ENCODE results near the gene FRMD1.

Gene FRMD1

DNA sequence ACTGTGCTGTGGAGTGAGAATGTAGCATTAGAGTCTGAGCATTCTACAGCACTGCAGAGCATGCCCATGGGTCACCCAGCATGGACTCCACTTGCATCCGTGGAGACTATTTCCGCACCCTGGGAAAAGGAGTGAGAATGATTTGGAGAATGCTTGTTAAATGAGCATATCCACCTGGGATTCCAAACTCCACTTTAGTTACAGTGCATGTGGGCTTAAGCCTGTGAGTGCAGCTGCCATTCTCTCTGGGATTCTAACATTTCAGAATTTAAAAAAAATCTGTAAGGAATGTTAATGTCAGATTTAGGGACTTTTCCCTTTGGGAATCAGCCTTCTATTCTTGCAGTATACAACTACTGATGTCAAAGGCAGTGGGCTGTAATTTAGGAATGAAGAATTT is 48.1 kb downstream of the FRMD1 start:
- H3K4me3 ChIP-seq (ENCODE audit: control insufficient read depth, low read depth, low read length): no peak overlapping the region
- no peak for DNase-seq (ENCODE audit: low read depth)
- TF ChIP-seq, protein P1, sequence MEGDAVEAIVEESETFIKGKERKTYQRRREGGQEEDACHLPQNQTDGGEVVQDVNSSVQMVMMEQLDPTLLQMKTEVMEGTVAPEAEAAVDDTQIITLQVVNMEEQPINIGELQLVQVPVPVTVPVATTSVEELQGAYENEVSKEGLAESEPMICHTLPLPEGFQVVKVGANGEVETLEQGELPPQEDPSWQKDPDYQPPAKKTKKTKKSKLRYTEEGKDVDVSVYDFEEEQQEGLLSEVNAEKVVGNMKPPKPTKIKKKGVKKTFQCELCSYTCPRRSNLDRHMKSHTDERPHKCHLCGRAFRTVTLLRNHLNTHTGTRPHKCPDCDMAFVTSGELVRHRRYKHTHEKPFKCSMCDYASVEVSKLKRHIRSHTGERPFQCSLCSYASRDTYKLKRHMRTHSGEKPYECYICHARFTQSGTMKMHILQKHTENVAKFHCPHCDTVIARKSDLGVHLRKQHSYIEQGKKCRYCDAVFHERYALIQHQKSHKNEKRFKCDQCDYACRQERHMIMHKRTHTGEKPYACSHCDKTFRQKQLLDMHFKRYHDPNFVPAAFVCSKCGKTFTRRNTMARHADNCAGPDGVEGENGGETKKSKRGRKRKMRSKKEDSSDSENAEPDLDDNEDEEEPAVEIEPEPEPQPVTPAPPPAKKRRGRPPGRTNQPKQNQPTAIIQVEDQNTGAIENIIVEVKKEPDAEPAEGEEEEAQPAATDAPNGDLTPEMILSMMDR (IDR thresholded peaks at IDR 0.05; ENCODE audit: control insufficient read depth, insufficient read depth, low read depth, low read length, missing control alignments): no peak

DNA sequence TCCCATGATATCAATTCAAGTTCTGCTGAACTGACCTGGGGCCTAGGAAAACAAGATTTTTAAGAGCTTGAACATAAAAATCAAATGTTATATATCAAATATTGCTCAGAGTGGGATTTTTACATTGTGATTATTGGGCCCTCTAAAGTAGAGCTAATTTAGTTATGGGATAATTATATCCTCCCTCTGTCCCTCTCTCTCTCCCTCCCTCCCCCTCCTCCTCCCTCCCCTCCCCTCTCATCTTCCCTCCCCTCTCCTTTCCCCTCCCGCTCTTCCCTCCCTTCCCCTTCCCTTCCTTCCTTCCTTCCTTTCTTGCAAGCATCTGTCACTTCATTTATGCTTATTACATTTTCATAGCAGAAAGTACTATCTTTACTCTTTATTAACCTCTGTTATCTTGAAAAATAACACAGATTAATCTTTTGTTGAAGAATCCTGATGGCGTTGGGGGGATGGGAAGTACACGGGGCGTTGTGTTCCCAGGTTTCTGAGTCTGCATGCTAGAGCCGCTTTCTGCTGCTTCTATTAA is 48.7 kb downstream of the FRMD1 start:
- TF ChIP-seq, protein P1 (IDR thresholded peaks at IDR 0.05; ENCODE audit: control insufficient read depth, insufficient read depth, low read depth, low read length, missing control alignments): no peak
- no peak for DNase-seq (ENCODE audit: low read depth)
- no peak overlapping the region for H3K4me3 ChIP-seq (ENCODE audit: control insufficient read depth, low read depth, low read length)

DNA sequence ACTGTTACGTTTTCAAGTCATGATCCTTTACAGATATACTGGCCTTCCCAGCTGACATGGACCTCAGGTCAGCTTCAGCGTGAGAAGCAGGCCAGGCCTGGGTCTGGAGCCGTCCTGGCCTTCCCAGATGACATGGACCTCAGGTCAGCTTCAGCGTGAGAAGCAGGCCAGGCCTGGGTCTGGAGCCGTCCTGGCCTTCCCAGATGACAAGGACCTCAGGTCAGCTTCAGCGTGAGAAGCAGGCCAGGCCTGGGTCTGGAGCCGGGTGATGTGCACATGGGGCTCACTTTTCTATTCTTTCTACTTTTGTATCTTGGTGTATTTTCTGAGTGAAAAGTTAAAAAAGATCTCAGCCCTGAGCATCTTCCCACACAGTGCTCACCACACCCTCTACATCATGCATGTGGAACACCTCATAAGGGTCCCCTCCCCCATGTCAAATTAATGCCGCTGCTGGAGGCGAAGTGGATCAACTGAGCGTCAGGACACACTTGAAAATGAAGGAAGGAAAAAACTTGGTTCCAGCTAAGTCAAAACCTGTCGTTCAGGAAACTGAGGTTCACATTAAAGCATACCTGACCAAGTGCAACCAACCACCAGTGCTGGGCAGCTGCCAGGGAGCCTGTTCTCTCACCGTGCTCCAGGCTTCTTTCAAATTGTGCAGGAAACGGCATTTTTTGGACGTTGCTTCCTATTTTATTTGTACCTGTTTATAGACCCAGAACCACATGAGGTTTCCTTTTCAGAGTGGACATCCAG is 49.4 kb downstream of the FRMD1 start:
- TF ChIP-seq, protein P1 (IDR thresholded peaks at IDR 0.05; ENCODE audit: control insufficient read depth, insufficient read depth, low read depth, low read length, missing control alignments): no peak
- no peak overlapping the region for H3K4me3 ChIP-seq (ENCODE audit: control insufficient read depth, low read depth, low read length)
- no peak for DNase-seq (ENCODE audit: low read depth)

DNA sequence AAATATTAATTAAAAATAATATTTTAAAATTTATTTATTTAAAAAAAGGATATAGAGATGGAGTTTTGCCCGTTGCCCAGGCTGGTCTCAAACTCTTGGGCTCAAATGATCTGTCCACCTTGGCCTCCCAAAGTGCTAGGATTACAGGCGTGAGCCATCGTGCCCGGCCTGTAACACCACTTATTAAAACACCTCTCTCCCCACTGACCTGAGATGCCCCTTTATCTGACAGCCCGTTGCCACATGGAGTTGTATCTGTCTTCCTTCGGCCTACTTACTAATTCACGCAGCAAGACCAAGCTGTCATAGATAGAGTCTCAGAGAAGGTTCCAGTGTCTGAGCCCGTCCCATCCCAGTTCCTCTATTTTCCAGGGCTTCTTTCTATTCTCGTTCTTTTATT is 50.8 kb downstream of the FRMD1 start:
- no peak for DNase-seq (ENCODE audit: low read depth)
- TF ChIP-seq, protein P1 (IDR thresholded peaks at IDR 0.05; ENCODE audit: control insufficient read depth, insufficient read depth, low read depth, low read length, missing control alignments): no peak
- H3K4me3 ChIP-seq (ENCODE audit: control insufficient read depth, low read depth, low read length): no peak overlapping the region

DNA sequence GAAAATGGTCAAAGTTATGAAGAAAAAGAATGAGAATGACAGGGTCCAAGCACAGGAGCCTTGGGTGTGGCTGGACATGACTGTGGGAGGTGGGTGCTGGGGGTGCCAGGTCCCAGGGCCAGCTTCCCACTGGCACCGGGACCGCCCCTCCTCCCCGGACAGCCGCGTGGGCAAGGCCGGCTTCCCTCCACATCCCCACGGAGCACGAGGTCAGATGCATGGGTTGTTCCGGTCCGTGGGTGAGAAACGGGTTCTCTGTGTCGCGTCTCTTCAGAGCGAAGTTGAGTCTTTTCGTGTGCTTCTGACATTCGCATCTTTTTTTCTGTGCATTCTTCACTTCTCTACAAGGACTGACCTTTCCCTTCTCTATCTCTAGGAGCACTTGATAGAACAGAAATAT is 51.5 kb downstream of the FRMD1 start:
- TF ChIP-seq, protein P1 (IDR thresholded peaks at IDR 0.05; ENCODE audit: control insufficient read depth, insufficient read depth, low read depth, low read length, missing control alignments): no peak
- no peak overlapping the region for H3K4me3 ChIP-seq (ENCODE audit: control insufficient read depth, low read depth, low read length)
- no peak for DNase-seq (ENCODE audit: low read depth)

DNA sequence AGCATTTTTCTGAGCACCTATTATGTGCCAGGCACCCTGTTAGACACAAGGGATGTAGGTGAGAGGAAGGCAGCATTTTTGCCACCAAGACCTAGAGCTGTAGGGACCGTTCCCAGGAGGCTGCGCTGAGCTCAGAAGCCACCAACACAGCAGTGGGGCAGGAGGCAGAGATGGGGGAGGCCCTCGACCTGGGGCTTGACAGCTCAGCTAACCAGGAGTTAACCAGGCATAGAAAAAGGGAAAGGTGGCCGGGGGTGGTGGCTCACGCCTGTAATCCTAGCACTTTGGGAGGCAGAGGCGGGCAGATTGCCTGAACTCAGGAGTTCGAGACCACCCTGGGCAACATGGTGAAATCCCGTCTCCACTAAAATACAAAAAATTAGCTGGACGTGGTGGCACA is 52.1 kb downstream of the FRMD1 start:
- no peak overlapping the region for H3K4me3 ChIP-seq (ENCODE audit: control insufficient read depth, low read depth, low read length)
- TF ChIP-seq, protein P1 (IDR thresholded peaks at IDR 0.05; ENCODE audit: control insufficient read depth, insufficient read depth, low read depth, low read length, missing control alignments): no peak

More for the DNA sequence above, 52.1 kb downstream of the FRMD1 start:
- DNase-seq (ENCODE audit: low read depth): no peak
